AG04449 (cell line): ENCODE data around the gene ANO8.

Experiments used
- CTCF ChIA-PET: fragments of 350-600 bp; formaldehyde crosslinking; extraction: SDS; loops from one replicate; lab custom pipeline; 2021; ENCODE audit warnings: antibody characterized with exemption; lab: Yijun Ruan, JAX
- POLR2A ChIA-PET: fragments of 400-600, 350-600 bp; formaldehyde crosslinking; extraction: SDS; loops from one replicate; lab custom pipeline; 2020; ENCODE audit warnings: antibody characterized with exemption, inconsistent platforms; lab: Yijun Ruan, JAX
- DNase-seq: peaks from one replicate; pipeline ENCODE4 v3.0.0-alpha.2; 2010; ENCODE audit warnings: low read depth, low spot score
- H3K4me3 ChIP-seq: 2 replicates; pipeline ENCODE4 v1.5.1; 2011; ENCODE audit warnings: low read depth, mild to moderate bottlenecking, control low read depth, low read length
- TF ChIP-seq, protein P1 (sequence below): IDR thresholded peaks from one replicate; pipeline ENCODE4 v1.5.1; 2011; ENCODE audit warnings: mild to moderate bottlenecking, moderate library complexity, low read length, control low read depth, inconsistent platforms; ENCODE audit not compliant: insufficient read depth; ENCODE audit errors: missing control alignments

ANO8 gene, protein sequence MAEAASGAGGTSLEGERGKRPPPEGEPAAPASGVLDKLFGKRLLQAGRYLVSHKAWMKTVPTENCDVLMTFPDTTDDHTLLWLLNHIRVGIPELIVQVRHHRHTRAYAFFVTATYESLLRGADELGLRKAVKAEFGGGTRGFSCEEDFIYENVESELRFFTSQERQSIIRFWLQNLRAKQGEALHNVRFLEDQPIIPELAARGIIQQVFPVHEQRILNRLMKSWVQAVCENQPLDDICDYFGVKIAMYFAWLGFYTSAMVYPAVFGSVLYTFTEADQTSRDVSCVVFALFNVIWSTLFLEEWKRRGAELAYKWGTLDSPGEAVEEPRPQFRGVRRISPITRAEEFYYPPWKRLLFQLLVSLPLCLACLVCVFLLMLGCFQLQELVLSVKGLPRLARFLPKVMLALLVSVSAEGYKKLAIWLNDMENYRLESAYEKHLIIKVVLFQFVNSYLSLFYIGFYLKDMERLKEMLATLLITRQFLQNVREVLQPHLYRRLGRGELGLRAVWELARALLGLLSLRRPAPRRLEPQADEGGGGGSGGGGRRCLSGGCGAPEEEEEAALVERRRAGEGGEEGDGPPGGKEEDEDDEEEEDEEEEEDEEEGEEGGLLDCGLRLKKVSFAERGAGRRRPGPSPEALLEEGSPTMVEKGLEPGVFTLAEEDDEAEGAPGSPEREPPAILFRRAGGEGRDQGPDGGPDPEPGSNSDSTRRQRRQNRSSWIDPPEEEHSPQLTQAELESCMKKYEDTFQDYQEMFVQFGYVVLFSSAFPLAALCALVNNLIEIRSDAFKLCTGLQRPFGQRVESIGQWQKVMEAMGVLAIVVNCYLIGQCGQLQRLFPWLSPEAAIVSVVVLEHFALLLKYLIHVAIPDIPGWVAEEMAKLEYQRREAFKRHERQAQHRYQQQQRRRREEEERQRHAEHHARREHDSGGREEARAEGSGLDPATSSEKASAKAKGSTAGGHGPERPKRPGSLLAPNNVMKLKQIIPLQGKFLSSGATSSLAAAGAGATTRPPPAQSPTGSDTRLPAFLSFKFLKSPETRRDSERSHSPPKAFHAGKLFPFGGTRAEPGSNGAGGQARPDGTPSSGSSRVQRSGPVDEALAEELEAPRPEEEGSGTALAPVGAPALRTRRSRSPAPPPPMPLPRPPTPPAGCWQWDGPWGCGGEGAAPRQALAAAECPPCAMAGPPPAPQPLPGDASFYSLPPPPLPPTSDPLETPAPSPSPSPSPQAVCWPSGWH

DNA sequence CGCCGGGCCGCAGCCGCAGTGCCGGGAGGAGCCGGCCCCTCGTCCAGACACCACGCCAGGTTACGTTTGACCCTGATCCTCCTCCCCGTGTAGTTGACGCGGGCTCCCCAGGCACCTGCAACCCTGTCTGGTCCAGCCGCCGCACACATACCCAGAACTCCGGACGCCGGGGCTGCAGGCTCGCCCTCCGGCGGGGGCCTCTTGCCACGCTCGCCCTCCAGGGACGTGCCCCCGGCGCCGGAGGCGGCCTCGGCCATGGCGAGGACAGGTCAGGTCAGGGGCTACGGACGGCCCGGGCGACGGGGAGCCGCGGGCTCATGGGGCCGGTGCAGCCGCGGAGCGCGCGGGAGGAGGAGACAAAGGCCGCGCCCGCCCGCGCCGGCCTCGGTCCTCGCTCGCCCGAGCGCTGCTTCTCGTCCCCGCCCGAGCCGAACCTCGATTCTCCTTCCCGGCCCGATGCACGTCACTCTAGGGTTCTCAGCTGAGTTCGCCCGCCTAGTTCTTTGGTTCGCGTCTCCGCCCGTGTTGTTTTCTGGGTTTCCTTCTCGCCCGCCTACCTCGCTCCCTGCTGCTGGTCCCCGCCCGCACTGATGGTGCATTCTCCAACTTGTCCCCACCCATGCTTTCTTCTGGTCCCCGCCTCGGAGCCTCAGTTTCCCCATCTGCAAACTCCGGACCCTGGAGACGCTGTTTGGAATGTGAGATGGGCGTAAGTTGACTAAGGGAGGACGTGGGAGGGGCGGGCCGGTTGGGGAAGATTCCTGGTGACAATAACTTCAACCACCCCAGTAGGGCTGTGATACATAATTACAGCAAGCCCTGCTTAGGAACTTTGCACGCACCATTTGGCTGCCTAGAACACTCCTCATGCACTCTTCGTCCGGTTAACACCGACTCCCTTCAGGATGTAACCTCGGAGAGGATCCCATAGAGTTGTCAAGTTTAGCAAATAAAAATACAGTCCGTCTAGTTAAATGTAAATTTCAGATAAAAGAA lies at the start of gene ANO8:
ANO8 (minus strand) TSS at position 442 of the 996 bp plus-strand sequence; CDS start at position 257, 185 bp downstream.
- peak; percentile 93 for DNase-seq
- peak within 1 kb of the TSS; percentile 71 for H3K4me3 ChIP-seq
- TF ChIP-seq, protein P1, sequence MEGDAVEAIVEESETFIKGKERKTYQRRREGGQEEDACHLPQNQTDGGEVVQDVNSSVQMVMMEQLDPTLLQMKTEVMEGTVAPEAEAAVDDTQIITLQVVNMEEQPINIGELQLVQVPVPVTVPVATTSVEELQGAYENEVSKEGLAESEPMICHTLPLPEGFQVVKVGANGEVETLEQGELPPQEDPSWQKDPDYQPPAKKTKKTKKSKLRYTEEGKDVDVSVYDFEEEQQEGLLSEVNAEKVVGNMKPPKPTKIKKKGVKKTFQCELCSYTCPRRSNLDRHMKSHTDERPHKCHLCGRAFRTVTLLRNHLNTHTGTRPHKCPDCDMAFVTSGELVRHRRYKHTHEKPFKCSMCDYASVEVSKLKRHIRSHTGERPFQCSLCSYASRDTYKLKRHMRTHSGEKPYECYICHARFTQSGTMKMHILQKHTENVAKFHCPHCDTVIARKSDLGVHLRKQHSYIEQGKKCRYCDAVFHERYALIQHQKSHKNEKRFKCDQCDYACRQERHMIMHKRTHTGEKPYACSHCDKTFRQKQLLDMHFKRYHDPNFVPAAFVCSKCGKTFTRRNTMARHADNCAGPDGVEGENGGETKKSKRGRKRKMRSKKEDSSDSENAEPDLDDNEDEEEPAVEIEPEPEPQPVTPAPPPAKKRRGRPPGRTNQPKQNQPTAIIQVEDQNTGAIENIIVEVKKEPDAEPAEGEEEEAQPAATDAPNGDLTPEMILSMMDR = no peak
- CTCF ChIA-PET = interaction anchor here (1.2 to 2.0 kb wide), 10 partner anchors 11 to 131 kb away, joined by 4 to 12 read pairs (median 5); partner anchors contain the start of gene MRPL34
- POLR2A ChIA-PET = interaction anchor here (1.0 to 1.4 kb wide), 3 partner anchors 9 to 85 kb away, joined by 3 to 4 read pairs (median 4); partner anchors contain the start of genes DDA1 and MVB12A

DNA sequence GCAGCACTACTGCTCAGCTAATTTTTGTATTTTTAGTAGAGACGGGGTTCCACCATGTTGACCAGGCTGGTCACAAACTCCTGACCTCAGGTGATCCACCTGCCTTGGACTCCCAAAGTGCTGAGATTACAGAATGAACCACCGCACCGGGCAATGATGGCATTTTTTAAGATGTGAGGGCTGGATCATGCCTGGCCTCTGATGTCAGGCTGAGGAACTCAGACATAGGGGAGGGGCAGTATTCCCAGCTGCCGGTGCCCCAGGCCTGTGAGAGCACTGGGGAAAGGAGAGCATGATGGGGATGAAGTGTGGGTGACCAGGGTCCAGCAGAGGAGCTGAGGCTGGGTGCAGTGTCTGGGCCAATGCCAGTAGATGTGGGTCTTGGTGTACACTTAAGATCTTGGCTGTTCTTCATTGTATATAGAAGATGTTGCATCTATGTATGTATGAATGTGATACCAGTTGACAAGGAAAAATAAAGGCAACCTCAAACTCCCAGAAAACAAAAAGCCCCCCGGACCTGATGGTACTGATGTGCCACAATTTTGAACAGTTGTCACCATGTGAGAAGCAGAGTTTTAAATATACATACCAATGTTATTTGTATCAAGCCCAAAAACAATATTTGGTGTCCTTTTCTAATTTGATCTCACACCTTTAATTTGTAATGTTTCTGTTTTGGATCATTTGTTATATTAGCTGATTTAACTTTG lies 45.9 kb upstream of the ANO8 start:
- no peak for DNase-seq
- CTCF ChIA-PET = interaction anchor here (1.4 to 11.1 kb wide), 3 partner anchors 7 to 475 kb away, joined by 4 to 95 read pairs (median 4); no protein-coding TSS in a partner anchor
- H3K4me3 ChIP-seq = no peak overlapping the region
- TF ChIP-seq, protein P1 = no peak
- POLR2A ChIA-PET = no interaction called here

DNA sequence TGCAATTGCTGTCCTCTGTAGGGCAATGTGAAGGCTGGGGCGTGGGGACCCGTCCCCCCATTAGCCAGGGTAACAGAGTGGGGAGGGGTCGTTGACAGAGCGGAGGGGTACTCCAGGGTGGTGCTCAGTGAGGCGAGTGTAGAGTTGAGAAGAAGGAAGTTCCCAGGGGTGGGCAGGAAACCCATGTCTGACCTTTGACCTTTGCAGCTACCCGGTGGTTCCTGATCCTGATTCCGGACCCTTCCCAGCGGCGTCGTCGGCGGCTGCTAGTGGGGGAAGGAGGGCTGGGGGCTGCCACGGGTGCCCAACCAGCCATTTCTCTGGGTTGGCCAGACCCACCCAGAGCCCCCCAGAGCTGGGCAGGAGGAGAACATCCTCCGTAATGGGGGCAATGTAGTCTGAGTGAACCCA lies 44.6 kb upstream of the ANO8 start:
- ChIA-PET CTCF (interaction anchor here (11.1 kb wide), 1 partner anchor 9 kb away, joined by 95 read pairs; no protein-coding TSS in a partner anchor), POLR2A (no interaction called here)
- no peak for DNase-seq
- no peak overlapping the region for H3K4me3 ChIP-seq
- TF ChIP-seq, protein P1 = no peak

DNA sequence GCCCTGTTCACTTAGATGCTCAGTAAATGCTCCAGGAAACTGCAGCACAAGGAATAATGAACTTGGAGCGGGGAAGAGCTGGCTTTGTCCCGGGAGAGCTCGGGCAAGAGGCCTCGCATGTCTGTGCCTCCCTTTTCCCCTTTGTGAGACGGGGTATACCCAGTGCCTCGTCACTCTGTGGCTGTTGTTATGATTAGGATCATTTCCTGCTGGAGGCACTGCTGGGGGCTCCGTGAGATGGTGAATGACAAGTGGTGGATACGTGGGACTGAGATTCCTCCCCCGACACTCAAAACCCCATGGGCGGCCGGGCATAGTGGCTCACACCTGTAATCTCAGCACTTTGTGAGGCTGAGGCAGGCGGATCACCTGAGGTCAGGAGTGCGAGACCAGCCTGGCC lies 43.6 kb upstream of the ANO8 start:
- H3K4me3 ChIP-seq = no peak overlapping the region
- ChIA-PET CTCF (interaction anchor here (0.7 to 11.1 kb wide), 2 partner anchors 10 to 31 kb away, joined by 3 to 95 read pairs; no protein-coding TSS in a partner anchor), POLR2A (no interaction called here)
- DNase-seq = no peak
- TF ChIP-seq, protein P1 = no peak
